Measurements from ENCODE around the gene CEP170.

Gene CEP170

GRCh38 chr1:243254927-243255790 lies at the start of gene CEP170:
Gene CEP170 (minus strand): TSS chr1:243255281. CDS start chr1:243225280, 30,001 bp downstream.
- DNase-seq = peak; percentile 99

GRCh38 chr1:243301059-243301458 lies 46.0 kb upstream of the CEP170 start:
- DNase-seq = no peak

GRCh38 chr1:243299069-243299468 lies 44.0 kb upstream of the CEP170 start:
- no peak for DNase-seq

- no peak for DNase-seq
These were observed 39.6 kb upstream of the CEP170 start for GRCh38 chr1:243294723-243295121.

GRCh38 chr1:243293941-243294722 lies 39.1 kb upstream of the CEP170 start:
- no peak for DNase-seq

GRCh38 chr1:243292117-243292516 lies 37.0 kb upstream of the CEP170 start:
- DNase-seq = no peak

- peak; percentile 18 for DNase-seq
These were observed 36.2 kb upstream of the CEP170 start for GRCh38 chr1:243291292-243291691.

GRCh38 chr1:243288062-243288461 lies 33.0 kb upstream of the CEP170 start:
- DNase-seq = no peak

GRCh38 chr1:243287652-243288051 lies 32.6 kb upstream of the CEP170 start:
- peak; percentile 87 for DNase-seq

- DNase-seq = no peak
These were observed 32.0 kb upstream of the CEP170 start for GRCh38 chr1:243287123-243287460.

- DNase-seq = peak; percentile 50
These were observed 31.5 kb upstream of the CEP170 start for GRCh38 chr1:243286409-243287122.

- no peak for DNase-seq
These were observed 26.6 kb upstream of the CEP170 start for GRCh38 chr1:243281672-243282071.

GRCh38 chr1:243280571-243281129 lies 25.6 kb upstream of the CEP170 start:
- no peak for DNase-seq

GRCh38 chr1:243275316-243275715 lies 20.2 kb upstream of the CEP170 start:
- DNase-seq = no peak

GRCh38 chr1:243273945-243274344 lies 18.9 kb upstream of the CEP170 start:
- DNase-seq = no peak

GRCh38 chr1:243273506-243273905 lies 18.4 kb upstream of the CEP170 start:
- DNase-seq = no peak

GRCh38 chr1:243272401-243272800 lies 17.3 kb upstream of the CEP170 start:
- no peak for DNase-seq

GRCh38 chr1:243271996-243272395 lies 16.9 kb upstream of the CEP170 start:
- no peak for DNase-seq

- peak; percentile 42 for DNase-seq
These were observed 15.2 kb upstream of the CEP170 start for GRCh38 chr1:243270097-243270864.

GRCh38 chr1:243269461-243269801 lies 14.3 kb upstream of the CEP170 start:
- no peak for DNase-seq

- no peak for DNase-seq
These were observed 13.8 kb upstream of the CEP170 start for GRCh38 chr1:243268751-243269460.

Measured in hematopoietic multipotent progenitor cell treated with erythropoietin and hydrocortisone succinate and interleukin-3 and kit ligand, for 4 days (in vitro differentiated cells).